Peyer's patch (tissue), 4 donors: ENCODE data around the gene RHOG.
"Not testable (repeated sequence)": the region's sequence is repeated elsewhere in the genome, so short reads cannot be mapped to it uniquely, and the experiment has no call there.

Source experiments
- CTCF ChIP-seq, 6 experiments: fragments of 450-650 bp in 4 of 6; fragments of 200-600 bp in 2 of 6; sonication (generic) in 1 of 6; IDR thresholded peaks; one replicate each; pipeline ENCODE4 v1.5.1; 2017 to 2019; ENCODE audit warnings: antibody characterized with exemption in 6 of 6, mild to moderate bottlenecking in 3 of 6, moderate library complexity in 1 of 6
- POLR2A ChIP-seq, 2 donors: fragments of 450-650 bp; IDR thresholded peaks; one replicate each; pipeline ENCODE4 v1.5.1; 2017; ENCODE audit warnings: antibody characterized with exemption in 2 of 2, mild to moderate bottlenecking in 2 of 2, moderate library complexity in 2 of 2

GRCh38 chr11:3814832-3815231 lies 25.9 kb downstream of the RHOG start:
- TF ChIP-seq CTCF, POLR2A (IDR thresholded peaks at IDR 0.05): not testable (repeated sequence)
